HFFc6 (cell line): ENCODE measurements around the gene TTC9. TPM values are rescaled to one million over a fixed set of nuclear protein-coding genes. Genes with fewer than 3 reads are reported as not detected.

Experiments used
- DNase-seq: peaks from one replicate; pipeline ENCODE4 v3.0.0-alpha.2; 2018
- H3K27ac Mint-ChIP-seq: 2 replicates; pipeline ENCODE4 v1.8.0; 2020; ENCODE audit warnings: mild to moderate bottlenecking, mixed read lengths
- H3K27me3 Mint-ChIP-seq: 2 replicates; pipeline ENCODE4 v1.8.0; 2021; ENCODE audit warnings: mild to moderate bottlenecking, moderate library complexity, mixed read lengths; ENCODE audit not compliant: insufficient read depth
- H3K36me3 Mint-ChIP-seq: 2 replicates; pipeline ENCODE4 v1.8.0; 2021; ENCODE audit warnings: low read depth, mixed read lengths
- H3K4me1 Mint-ChIP-seq: 2 replicates; pipeline ENCODE4 v1.8.0; 2020; ENCODE audit warnings: low read depth, mixed read lengths
- H3K4me3 Mint-ChIP-seq: 2 replicates; pipeline ENCODE4 v1.8.0; 2020; ENCODE audit warnings: mild to moderate bottlenecking, moderate library complexity, mixed read lengths
- H3K9me3 Mint-ChIP-seq: 2 replicates; pipeline ENCODE4 v1.8.0; 2020; ENCODE audit warnings: mild to moderate bottlenecking, mixed read lengths
- total RNA-seq, 6 experiments: library from RNA; stranded (reverse); fragmentation: NEBNext Ultra II Directional; extraction: Animal tissue kit (Norgen Biotek cat#: 25700); gene quantifications; 2 replicates in 1 of 6; 3 replicates in 5 of 6; pipeline ENCODE4 v1.2.3, GENCODE V29; 2021
- TF ChIP-seq, protein P1 (sequence below): fragments of 200-600 bp; sonication (generic); IDR thresholded peaks from 2 replicates; pipeline ENCODE4 v1.5.0; 2021; ENCODE audit warnings: antibody characterized with exemption, mild to moderate bottlenecking

The TTC9 gene
- total RNA-seq, 6 experiments from 2014 or later, result 0.05 to 0.17 (median 0.09) TPM

DNA sequence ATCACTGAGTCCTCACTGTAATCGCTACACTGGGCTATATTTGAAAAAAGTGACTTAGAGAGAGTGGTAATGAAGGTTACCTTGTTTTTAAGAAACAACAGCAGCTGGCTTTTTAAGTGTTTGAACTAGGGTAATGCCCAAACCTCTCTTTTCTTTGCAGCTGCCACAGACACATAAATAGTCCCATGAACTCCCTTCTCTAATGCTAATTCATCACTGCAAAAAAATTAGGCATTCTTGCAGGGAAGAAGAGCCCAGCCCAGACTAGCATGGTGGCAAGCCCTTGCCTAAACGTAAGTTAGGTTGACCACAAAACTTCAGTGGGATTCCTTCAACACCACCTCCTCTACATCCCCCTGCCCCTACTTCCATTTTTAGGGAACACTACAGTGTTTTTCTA lies 23.4 kb upstream of the TTC9 start:
- no peak for DNase-seq
- Mint-ChIP-seq H3K4me1 (no peaks in the 10 kb centered on the region), H3K9me3 (no peaks in the 10 kb centered on the region), H3K36me3 (no peaks in the 10 kb centered on the region), H3K27ac (no peak overlapping the region), H3K27me3 (peaks cover 4% of the 10 kb centered on the region), H3K4me3 (no peak overlapping the region)
- TF ChIP-seq, protein P1, sequence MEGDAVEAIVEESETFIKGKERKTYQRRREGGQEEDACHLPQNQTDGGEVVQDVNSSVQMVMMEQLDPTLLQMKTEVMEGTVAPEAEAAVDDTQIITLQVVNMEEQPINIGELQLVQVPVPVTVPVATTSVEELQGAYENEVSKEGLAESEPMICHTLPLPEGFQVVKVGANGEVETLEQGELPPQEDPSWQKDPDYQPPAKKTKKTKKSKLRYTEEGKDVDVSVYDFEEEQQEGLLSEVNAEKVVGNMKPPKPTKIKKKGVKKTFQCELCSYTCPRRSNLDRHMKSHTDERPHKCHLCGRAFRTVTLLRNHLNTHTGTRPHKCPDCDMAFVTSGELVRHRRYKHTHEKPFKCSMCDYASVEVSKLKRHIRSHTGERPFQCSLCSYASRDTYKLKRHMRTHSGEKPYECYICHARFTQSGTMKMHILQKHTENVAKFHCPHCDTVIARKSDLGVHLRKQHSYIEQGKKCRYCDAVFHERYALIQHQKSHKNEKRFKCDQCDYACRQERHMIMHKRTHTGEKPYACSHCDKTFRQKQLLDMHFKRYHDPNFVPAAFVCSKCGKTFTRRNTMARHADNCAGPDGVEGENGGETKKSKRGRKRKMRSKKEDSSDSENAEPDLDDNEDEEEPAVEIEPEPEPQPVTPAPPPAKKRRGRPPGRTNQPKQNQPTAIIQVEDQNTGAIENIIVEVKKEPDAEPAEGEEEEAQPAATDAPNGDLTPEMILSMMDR, result no peak

DNA sequence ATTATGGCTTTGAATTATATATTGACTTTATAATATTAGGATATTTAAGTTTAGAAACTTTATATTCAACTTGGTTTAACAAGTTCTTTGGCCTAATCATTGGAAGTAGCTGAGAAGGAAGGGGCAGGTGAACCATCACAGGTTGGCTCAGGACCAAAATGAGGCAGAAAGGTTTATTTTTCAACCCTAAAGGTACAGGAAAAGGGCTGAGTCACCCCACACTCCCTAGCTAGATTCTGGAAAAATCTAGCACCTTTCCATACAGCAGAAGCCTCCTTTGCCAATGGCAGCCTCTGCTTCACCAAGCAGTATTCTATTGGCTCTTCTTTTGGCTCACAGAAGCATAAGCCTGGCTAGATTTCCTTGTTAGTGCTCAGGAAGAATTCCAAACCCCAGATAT lies 22.0 kb upstream of the TTC9 start:
- H3K27ac Mint-ChIP-seq, result no peak overlapping the region
- TF ChIP-seq, protein P1, result no peak
- H3K4me3 Mint-ChIP-seq, result no peak overlapping the region

DNA sequence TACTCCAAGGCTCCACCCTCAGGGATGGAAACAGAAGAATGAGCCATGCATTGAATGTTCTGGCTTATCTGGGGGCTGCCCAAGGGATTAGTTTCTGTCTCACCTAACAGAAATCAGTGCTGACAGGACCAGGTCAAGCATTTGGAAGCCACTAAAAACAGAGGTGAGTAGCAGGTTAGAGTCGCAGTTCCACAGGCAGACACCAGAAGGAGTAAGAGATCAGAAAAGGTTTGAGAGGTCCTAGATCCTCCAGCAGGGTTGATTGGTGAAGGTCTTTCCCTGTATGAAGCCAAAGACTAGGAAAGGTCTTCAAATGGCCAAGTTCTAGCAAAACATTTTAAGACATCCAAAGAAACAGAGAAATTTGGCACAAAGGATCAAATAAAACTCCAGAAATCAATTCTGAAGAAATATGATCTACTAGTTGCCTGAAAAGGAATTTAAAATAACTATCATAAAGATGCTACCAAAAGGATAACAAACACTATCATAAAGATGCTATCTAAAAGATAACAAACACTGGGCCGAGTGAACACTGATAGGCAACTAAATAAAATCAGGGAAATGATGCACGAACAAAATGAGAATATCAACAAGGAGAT lies 19.5 kb upstream of the TTC9 start:
- Mint-ChIP-seq H3K27me3 (peaks cover 6% of the 10 kb centered on the region), H3K4me3 (no peak overlapping the region), H3K27ac (no peak overlapping the region), H3K9me3 (peaks cover 18% of the 10 kb centered on the region), H3K4me1 (no peaks in the 10 kb centered on the region), H3K36me3 (peaks cover 7% of the 10 kb centered on the region; the same call in 1 of the 2 replicates)
- DNase-seq, result peak; percentile 32
- TF ChIP-seq, protein P1, result peak; percentile 81

More for the DNA sequence above, 22.0 kb upstream of the TTC9 start:
- H3K36me3 Mint-ChIP-seq, result no peaks in the 10 kb centered on the region
- no peaks in the 10 kb centered on the region for H3K4me1 Mint-ChIP-seq
- DNase-seq, result no peak
- H3K27me3 Mint-ChIP-seq, result peaks cover 4% of the 10 kb centered on the region
- no peaks in the 10 kb centered on the region for H3K9me3 Mint-ChIP-seq

DNA sequence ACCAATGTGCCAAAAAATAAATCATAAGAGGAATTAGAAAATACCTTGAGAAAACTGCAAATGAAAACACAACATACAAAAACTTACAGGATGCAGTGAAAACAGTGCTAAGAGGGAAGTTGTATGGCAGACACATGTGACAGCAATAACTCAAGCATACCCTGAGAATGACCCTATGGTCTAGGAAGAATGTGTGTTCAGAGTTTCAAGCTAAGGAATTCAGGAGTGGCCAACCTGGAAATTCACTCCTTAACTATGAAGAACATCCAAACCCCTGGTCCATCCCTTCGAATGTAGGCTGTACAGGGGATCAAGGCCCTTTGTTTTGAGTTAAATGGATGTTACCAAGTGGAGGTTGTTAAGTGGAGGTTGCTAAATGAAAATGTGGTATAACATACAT lies 16.7 kb upstream of the TTC9 start:
- H3K9me3 Mint-ChIP-seq, result peaks cover 24% of the 10 kb centered on the region
- peaks cover 7% of the 10 kb centered on the region; the same call in 1 of the 2 replicates for H3K36me3 Mint-ChIP-seq
- peaks cover 6% of the 10 kb centered on the region for H3K27me3 Mint-ChIP-seq
- DNase-seq, result no peak
- H3K4me3 Mint-ChIP-seq, result no peak overlapping the region
- TF ChIP-seq, protein P1, result no peak
- H3K27ac Mint-ChIP-seq, result no peak overlapping the region
- no peaks in the 10 kb centered on the region for H3K4me1 Mint-ChIP-seq

DNA sequence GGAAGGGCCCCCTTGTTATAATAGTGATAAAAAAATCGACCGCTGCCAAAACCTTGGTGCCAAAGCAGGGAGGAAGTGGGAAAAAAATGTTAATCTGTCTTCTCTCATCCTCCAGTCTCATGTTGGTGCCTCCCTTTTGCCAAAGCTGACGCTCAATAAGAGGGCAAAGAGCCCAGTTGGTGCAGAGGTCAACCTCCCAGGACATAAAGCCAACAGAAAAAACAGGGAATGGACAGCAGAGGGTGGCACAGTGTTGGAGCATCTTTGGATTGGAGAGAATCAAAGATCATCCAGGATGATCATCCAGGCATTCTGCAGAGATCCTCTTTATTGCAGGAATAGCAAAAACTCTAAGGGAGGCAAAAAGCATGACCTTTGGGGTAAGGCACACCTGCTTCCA lies 9.8 kb upstream of the TTC9 start:
- H3K36me3 Mint-ChIP-seq, result peaks cover 3% of the 10 kb centered on the region; the same call in 1 of the 2 replicates
- TF ChIP-seq, protein P1, result no peak
- H3K4me1 Mint-ChIP-seq, result no peaks in the 10 kb centered on the region
- H3K27ac Mint-ChIP-seq, result no peak overlapping the region
- H3K4me3 Mint-ChIP-seq, result no peak overlapping the region
- H3K9me3 Mint-ChIP-seq, result peaks cover 8% of the 10 kb centered on the region
- DNase-seq, result no peak
- H3K27me3 Mint-ChIP-seq, result peaks cover 10% of the 10 kb centered on the region
